ENCODE results near the gene AKAP10. TPM values are rescaled to one million over a fixed set of nuclear protein-coding genes. Genes with fewer than 3 reads are reported as not detected.
A peak's percentile ranks its signal among the peaks of the same experiment; 100 is the strongest.
"Not testable (repeated sequence)": the region's sequence is repeated elsewhere in the genome, so short reads cannot be mapped to it uniquely, and the experiment has no call there.

The AKAP10 gene
- total and polyA plus RNA-seq, 2 donors, result 17.5 to 51.9 TPM

DNA sequence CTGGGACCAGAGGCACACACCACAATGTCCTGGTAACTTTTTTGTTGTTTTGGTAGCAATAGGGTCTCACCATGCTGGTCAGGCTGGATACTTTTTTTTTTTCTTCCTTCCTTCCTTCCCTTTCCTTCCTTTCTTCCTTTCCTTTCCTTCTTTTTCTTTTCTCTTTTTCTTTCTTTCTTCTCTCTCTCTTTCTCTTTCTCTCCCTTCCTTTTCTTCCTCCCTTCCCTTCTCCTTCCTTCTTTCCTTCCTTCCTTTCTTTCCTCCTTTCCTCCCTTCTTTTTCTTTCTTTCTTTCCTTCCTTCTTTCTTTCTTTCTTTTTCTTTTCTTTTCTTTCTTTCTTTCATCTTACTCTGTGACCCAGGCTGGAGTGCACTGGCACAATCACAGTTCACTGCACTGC, 91.5 kb downstream of the AKAP10 start:
- no peaks in the 10 kb centered on the region for H3K36me3 ChIP-seq (ENCODE audit: insufficient read depth)
- H3K4me1 ChIP-seq (ENCODE audit: insufficient read depth), result no peaks in the 10 kb centered on the region
- H3K4me3 ChIP-seq (ENCODE audit: low read depth, low read length), result no peak overlapping the region
- H3K27ac ChIP-seq (ENCODE audit: low read depth), result no peak overlapping the region
- no peak for DNase-seq (ENCODE audit: extremely low spot score)

DNA sequence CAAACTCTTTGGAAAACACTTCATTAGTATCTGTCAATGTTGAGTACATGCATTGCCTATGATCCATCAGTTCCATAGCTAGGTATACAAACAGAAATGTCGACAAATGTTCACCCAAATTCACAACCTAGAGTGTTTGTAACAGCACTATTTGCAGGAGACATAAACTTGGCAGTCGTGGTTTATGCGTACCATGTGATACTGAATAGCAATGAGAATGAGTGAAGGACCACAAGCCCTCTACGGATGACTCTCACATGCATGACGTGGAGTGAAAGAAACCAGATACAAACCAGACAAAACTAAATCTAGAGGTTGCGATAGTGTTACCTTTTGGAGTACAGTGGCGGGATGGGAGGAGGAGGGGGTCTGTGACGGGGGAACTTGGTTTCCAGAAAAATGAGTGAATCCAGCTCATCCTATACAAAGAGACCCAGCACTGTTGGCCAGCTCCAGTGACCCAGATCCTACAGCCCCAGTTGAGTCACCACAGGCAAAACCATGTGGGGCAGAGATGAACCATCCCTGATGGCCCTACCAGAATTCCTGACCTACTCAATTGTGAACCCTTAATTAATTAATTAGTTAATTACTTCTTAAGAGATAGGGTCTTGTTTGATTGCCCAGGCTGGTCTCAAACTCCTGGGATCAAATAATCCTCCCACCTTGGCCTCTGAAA, 94.0 kb downstream of the AKAP10 start:
- 52% methylated on average over 8 of the region's 8 CpGs for WGBS
- H3K27ac ChIP-seq (ENCODE audit: low read depth), result no peak overlapping the region
- no peaks in the 10 kb centered on the region for H3K4me1 ChIP-seq (ENCODE audit: insufficient read depth)
- no peaks in the 10 kb centered on the region for H3K36me3 ChIP-seq (ENCODE audit: insufficient read depth)
- H3K4me3 ChIP-seq (ENCODE audit: low read depth, low read length), result no peak overlapping the region
- no peak for DNase-seq (ENCODE audit: extremely low spot score)

DNA sequence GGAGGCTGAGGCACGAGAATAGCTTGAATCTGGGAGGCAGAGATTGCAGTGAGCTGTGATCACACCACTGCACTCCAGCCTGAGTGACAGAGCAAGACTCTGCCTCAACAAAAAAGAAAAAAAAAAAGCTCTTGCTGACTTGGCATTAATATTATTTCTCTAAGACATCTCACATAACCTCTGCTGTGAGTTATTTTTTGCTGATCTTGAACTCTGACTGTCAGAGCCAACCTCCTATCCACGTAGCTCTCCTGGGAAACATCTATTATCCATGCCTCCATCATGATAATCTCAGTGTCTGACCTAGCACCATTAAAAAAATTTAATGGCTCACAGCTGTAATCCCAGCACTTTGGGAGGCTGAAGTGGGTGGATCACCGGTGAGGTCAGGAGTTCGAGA, 97.2 kb downstream of the AKAP10 start:
- Histone ChIP-seq H3K27ac (ENCODE audit: low read depth) (no peak overlapping the region), H3K36me3 (ENCODE audit: insufficient read depth) (no peaks in the 10 kb centered on the region), H3K4me3 (ENCODE audit: low read depth, low read length) (no peak overlapping the region), H3K4me1 (ENCODE audit: insufficient read depth) (no peaks in the 10 kb centered on the region)
- WGBS, result 83% methylated on average over 4 of the region's 4 CpGs
- no peak for DNase-seq (ENCODE audit: extremely low spot score)

DNA sequence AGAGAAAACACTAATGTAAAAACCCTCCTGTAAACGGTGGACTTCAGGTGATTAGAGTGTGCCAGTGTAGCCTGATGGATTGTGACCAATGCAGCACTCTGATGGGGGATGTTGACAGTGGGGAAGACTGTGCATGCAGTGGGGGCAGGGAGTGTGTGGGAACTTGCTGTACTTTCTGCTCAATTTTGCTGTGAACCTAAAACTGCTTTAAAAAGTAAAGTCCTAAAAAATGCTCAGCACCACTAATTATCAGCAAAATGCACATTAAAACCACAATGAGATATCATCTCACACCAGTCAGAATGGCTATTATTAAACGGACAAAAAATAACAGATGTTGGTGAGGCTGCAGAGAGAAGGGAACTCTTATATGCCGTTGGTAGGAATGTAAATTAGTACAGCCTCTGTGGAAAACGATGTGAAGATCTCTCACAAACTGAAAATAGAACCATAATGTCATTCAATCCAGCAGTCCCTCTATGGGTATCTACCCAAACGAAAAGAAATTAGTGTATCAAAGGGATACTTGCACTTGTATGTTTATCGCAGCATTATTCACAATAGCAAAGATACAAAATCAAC, 100.2 kb downstream of the AKAP10 start:
- Histone ChIP-seq H3K4me3 (ENCODE audit: low read depth, low read length) (no peak overlapping the region), H3K4me1 (ENCODE audit: insufficient read depth) (no peaks in the 10 kb centered on the region), H3K27ac (ENCODE audit: low read depth) (no peak overlapping the region), H3K36me3 (ENCODE audit: insufficient read depth) (no peaks in the 10 kb centered on the region)
- 50% methylated on average over 6 of the region's 6 CpGs for WGBS
- no peak for DNase-seq (ENCODE audit: extremely low spot score)

DNA sequence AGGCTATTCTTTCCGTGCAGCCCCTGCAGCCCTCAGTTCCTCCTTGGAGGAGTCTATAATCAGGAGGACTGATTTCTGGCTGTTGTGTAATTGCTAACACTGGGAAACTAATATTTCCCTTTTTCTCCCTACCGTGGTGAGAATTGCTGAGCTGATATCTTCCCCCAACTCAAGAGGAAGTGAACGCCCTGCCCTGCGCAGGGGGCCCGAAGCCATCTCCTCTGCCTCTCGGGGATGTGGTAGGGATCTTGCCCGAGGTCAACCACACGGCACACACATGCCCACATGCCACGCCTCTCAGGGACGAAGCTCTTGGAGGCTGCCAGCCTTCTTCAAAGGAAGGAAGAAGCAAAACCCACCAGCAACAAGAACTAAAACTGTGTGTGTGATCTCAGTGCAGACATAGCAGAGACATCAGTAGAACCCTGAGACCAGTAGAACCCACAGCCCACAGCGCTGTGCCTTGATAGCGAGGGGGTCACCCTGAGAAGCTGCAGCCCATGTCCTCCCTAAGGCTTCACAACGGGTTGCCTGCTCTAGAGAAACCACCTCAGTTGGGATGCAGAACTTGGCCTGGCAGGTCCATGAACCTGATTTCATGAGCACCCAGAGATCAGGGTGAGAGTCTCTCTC, 101.0 kb downstream of the AKAP10 start:
- no peaks in the 10 kb centered on the region for H3K4me1 ChIP-seq (ENCODE audit: insufficient read depth)
- H3K27ac ChIP-seq (ENCODE audit: low read depth), result no peak overlapping the region
- 72% methylated on average over 13 of the region's 13 CpGs for WGBS
- no peaks in the 10 kb centered on the region for H3K36me3 ChIP-seq (ENCODE audit: insufficient read depth)
- H3K4me3 ChIP-seq (ENCODE audit: low read depth, low read length), result no peak overlapping the region
- DNase-seq (ENCODE audit: extremely low spot score), result no peak

DNA sequence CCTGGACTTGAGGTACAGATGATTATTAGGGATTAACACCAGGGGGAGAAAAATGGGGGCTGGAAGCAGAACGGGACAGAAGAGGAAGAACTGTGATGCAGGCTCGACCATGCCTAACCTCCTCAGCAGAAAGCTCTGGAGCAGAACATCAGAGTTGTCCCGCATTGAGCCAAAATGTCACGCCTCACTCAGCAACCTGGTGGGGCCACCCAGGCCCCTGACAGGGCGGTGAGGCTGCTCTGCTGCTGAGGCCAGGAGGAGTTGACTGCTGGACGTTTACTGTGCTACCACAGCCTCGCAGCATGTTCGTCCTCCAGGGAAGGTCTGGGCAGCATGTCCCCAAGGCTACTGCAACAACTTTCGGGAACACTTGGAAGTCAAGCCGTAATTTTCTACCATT, 103.4 kb downstream of the AKAP10 start:
- no peak for DNase-seq (ENCODE audit: extremely low spot score)
- Histone ChIP-seq H3K36me3 (ENCODE audit: insufficient read depth) (no peaks in the 10 kb centered on the region), H3K27ac (ENCODE audit: low read depth) (no peak overlapping the region), H3K4me1 (ENCODE audit: insufficient read depth) (no peaks in the 10 kb centered on the region), H3K4me3 (ENCODE audit: low read depth, low read length) (no peak overlapping the region)
- WGBS, result 83% methylated on average over 10 of the region's 10 CpGs

DNA sequence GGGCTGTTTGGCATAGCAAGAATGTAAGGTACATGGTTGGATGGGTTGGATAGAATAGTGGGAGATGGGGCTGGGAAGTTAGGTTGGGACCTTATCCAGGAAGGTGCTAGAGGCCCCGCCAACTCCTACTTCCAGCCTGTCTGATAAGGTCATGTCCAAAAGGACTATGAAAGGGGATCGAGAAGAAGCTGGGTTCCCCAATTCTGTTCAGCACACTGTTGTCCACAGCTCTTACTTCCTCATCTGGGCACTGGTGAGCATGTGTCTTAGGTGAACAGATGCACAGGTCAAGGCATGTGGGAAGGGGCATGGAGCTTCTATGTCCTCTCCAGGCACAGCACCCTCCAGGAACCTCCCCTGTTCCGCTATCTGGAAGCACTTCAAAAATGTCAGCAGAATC, 104.3 kb downstream of the AKAP10 start:
- 92% methylated on average over 3 of the region's 3 CpGs for WGBS
- DNase-seq (ENCODE audit: extremely low spot score), result no peak
- no peaks in the 10 kb centered on the region for H3K36me3 ChIP-seq (ENCODE audit: insufficient read depth)
- H3K4me3 ChIP-seq (ENCODE audit: low read depth, low read length), result no peak overlapping the region
- no peak overlapping the region for H3K27ac ChIP-seq (ENCODE audit: low read depth)
- H3K4me1 ChIP-seq (ENCODE audit: insufficient read depth), result no peaks in the 10 kb centered on the region

DNA sequence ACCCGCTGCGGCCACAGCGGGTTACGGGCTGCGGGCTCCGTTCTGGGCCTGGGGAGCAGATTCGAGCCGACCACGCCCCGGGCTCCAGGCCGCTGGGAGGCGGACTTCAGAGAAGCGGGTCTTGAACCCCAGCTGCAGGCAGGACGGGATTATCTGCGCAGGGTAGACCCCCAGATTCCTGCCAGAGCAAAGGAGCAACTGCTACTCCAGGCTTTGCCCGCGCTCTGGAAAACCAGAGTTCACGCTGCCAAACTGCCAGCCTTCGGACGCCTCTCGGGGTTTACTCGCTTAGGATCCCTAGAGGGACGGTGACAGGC, 109.6 kb downstream of the AKAP10 start:
- 23% methylated on average over 23 of the region's 23 CpGs for WGBS
- no peak overlapping the region for H3K27ac ChIP-seq (ENCODE audit: low read depth)
- no peak for DNase-seq (ENCODE audit: extremely low spot score)
- no peaks in the 10 kb centered on the region for H3K4me1 ChIP-seq (ENCODE audit: insufficient read depth)
- H3K4me3 ChIP-seq (ENCODE audit: low read depth, low read length), result peak overlapping the region; percentile 92
- no peaks in the 10 kb centered on the region for H3K36me3 ChIP-seq (ENCODE audit: insufficient read depth)

DNA sequence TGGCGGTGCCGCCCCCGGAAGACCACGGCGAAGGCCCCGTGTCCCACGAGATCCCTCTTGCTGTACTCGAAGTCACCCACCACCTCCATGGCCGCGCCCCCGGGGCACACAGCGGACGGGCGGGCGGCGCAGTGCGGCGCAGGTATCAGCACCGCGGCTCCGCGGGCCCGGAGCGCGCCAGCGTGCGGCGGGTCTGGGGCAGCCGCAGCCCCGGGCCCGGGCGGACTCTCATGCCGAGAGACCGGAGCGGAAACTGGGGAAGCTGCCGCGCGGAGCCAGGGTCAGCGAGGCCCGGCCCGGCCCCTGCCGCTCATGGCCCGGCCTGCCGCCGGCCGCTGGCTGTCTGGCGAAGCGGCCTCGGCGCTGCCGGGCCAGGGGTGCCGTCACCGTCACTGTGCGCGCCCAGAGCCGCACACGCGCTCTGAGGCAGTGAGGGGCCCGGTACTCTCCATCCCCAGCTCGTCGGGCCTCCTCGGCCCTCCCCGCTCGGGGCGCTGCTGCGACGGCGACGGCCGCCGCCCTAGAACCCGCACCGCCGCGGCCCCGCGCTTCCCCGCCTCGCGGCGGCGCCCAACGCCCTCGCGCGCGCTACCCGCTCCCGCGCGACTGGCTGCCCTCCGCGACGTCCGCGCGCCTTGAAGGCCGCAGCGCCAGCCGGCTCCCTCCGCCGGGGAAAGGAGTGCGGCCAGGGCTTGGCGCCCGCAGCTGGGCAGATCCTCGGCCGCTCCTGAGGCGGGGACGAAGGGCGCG, 110.1 kb downstream of the AKAP10 start, which contains the start of gene ULK2:
TSS of gene ULK2 (minus strand) at position 608 of the 750 bp plus-strand sequence. CDS start at position 89, 519 bp downstream.
- DNase-seq (ENCODE audit: extremely low spot score), result no peak
- no peaks in the 10 kb centered on the region for H3K4me1 ChIP-seq (ENCODE audit: insufficient read depth)
- peak within 1 kb of the TSS; percentile 67 for H3K27ac ChIP-seq (ENCODE audit: low read depth)
- under 1% methylated on average over 111 of the region's 111 CpGs for WGBS
- H3K36me3 ChIP-seq (ENCODE audit: insufficient read depth), result no peaks in the 10 kb centered on the region
- H3K4me3 ChIP-seq (ENCODE audit: low read depth, low read length), result peak within 1 kb of the TSS; percentile 92

DNA sequence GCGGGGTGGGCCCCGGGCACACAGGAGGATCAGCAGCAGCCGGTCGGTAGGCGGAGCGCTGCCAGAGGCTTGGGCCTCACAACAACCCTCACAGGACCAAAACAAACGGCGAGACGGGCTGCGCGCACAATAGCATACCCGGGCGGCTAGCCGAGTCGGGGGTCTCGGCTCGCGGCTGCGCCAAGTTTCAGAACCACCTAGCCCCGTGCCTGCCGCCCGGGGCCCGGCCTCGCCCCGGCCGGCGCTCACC, 110.6 kb downstream of the AKAP10 start:
- peak overlapping the region; percentile 92 for H3K4me3 ChIP-seq (ENCODE audit: low read depth, low read length)
- no peaks in the 10 kb centered on the region for H3K36me3 ChIP-seq (ENCODE audit: insufficient read depth)
- no peaks in the 10 kb centered on the region for H3K4me1 ChIP-seq (ENCODE audit: insufficient read depth)
- under 1% methylated on average over 27 of the region's 27 CpGs for WGBS
- DNase-seq (ENCODE audit: extremely low spot score), result no peak
- peak overlapping the region; percentile 67 for H3K27ac ChIP-seq (ENCODE audit: low read depth)

DNA sequence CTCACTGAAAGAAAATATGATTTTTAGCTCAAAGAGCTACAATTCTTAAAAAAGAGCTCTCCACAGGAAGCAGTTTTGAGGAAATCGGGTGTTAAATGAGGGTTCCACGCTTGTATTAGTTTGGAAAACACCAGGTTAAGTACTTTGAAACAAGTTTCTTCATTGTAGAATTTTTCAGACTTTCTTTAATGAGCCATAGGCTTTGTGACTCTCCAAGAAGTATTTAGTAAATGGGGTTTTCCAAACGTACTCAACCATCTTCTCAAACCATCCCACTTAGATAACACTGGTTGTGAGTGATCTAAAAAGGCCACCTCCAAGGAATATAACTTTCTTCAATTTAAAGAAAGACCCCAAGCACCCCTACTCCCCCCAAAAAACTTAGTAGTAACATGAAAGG, 112.6 kb downstream of the AKAP10 start:
- 94% methylated on average over 3 of the region's 3 CpGs for WGBS
- no peak for DNase-seq (ENCODE audit: extremely low spot score)
- Histone ChIP-seq H3K4me3 (ENCODE audit: low read depth, low read length) (no peak overlapping the region), H3K27ac (ENCODE audit: low read depth) (no peak overlapping the region), H3K36me3 (ENCODE audit: insufficient read depth) (no peaks in the 10 kb centered on the region), H3K4me1 (ENCODE audit: insufficient read depth) (no peaks in the 10 kb centered on the region)

DNA sequence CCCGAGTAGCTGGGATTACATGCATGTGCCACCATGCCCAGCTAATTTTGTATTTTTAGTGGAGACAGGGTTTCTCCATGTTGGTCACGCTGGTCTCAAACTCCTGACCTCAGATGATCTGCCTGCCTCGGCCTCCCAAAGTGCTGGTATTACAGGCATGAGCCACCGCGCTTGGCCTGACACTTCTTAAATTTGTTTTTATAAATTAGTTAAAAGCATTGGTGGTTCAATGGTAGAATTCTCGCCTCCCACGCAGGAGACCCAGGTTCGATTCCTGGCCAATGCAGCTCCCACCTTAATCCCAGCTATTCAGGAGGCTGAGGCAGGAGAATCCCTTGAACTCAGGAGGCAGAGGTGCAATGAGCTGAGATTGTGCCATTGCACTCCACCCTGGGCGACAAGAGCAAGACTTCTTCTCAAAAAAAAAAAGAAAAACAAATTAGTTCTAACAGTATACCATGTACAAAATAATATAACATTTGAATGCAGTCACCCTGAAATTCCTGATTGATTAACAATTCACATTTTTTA, 116.9 kb downstream of the AKAP10 start:
- not testable (repeated sequence) for H3K36me3 ChIP-seq (ENCODE audit: insufficient read depth); H3K4me1 ChIP-seq (ENCODE audit: insufficient read depth); H3K4me3 ChIP-seq (ENCODE audit: low read depth, low read length); DNase-seq (ENCODE audit: extremely low spot score); H3K27ac ChIP-seq (ENCODE audit: low read depth)
- WGBS, result 96% methylated on average over 9 of the region's 9 CpGs

DNA sequence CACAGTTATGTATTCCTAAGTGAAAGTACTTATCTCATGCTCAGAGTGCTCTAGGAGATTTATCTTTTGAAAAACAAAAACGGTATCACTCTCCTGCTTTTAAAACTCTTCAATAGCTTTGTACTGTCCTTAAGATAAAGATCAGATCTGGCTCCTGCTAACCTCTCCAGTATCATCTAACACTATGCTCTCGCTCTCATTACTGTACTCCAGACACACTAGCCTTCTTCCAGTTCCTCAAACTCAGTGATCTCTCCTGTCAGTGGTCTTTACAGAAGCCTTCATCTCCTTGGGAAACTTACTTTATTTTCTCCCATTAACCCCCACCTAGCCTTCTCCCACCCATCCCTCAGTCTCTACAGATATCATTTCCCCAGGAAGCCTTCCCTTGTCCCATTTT, 120.0 kb downstream of the AKAP10 start:
- Histone ChIP-seq H3K4me1 (ENCODE audit: insufficient read depth) (no peaks in the 10 kb centered on the region), H3K27ac (ENCODE audit: low read depth) (no peak overlapping the region), H3K4me3 (ENCODE audit: low read depth, low read length) (no peak overlapping the region), H3K36me3 (ENCODE audit: insufficient read depth) (no peaks in the 10 kb centered on the region)
- 53% methylated on average over 2 of the region's 2 CpGs for WGBS
- no peak for DNase-seq (ENCODE audit: extremely low spot score)

All from urinary bladder (tissue), 4 donors.